NCI-H526 (cell line): ENCODE results near the gene SCAND1.
"Not testable (repeated sequence)": the region's sequence is repeated elsewhere in the genome, so short reads cannot be mapped to it uniquely, and the experiment has no call there.

Source experiments
- DNase-seq, 2 experiments: peaks; one replicate each; lab custom pipeline; 2025; lab: John Stamatoyannopoulos, UW

SCAND1 gene

DNA sequence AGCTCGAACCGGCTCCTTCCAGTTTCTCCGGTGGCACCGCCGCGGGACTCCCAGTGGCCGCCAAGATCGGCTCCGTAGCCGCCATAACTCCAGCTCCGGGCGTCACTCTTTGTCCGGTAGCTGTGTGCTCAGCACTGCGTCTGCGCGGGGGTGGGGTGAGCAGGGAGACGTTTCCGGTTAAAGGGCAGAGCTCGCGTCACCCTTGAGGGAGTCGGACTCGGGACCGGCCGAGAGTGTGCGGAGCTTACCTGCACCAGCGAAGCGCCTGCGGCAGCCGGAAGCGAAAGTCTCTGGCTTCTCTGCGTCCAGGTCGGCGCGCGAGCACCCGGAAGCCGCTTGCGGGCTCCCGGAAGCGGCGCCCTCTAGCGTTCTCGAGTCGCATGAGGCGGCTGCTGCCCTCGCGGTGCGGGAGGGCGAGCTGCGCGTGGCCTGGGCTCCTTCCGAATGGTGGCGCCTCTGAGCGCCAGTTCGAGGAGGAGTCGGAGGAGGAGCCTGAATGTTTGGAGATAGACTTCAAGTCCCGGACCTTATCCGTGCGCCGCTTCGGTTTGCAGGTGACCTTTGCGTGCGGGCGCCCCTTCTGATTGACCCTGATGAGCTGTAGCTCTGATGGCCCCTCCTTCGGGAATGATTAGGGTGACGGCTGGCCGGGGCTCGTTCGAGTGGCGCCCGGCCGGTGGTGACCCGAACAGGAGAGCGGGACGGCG is at the start of gene SCAND1:
SCAND1 (minus strand) TSS at position 303 of the 707 bp plus-strand sequence; CDS start at position 85, 218 bp downstream.
- peak; percentile 98 to 99 for DNase-seq

DNA sequence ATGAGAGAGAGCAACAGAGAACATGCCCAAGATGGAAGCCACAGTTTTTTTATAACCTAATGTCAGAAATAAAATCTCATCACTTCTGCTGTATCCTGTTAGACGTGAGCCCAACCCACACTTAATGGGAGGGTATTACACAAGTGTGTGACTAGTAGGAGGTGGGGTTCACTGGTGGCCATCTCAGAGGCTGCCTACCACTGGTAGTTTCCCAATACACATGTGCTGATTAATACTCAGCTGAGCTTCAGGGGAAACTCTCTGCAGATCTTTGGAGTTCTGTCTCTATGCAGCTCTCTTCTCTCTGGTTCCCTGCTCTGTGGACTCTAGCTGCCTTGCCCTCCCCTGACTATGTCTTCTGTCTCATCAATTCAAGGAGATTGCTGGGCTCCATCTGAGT is 49.7 kb upstream of the SCAND1 start:
- no peak for DNase-seq

- no peak for DNase-seq
Measured at GRCh38 chr20:36002855-36003254, 48.6 kb upstream of the SCAND1 start.

- not testable (repeated sequence) for DNase-seq
Measured at GRCh38 chr20:36001331-36001730, 47.0 kb upstream of the SCAND1 start.

DNA sequence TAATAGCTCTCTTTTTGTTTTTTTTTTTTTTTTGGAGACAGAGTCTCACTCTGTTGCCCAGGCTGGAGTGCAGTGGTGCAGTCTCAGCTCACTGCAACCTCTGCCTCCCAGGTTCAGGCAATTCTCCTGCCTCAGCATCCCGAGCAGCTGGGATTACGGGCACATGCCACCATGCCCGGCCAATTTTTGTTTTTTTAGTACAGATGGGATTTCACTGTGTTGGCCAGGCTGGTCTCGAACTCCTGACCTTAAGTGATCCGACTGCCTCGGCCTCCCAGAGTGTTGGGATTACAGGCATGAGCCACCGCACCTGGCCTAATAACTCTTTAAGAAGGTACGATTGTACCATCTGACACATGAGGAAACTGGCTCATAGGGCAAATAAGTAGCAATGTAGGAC is 42.2 kb upstream of the SCAND1 start:
- not testable (repeated sequence) for DNase-seq

- DNase-seq, result peak; percentile 91 to 98
Measured at GRCh38 chr20:35994994-35995453, 40.7 kb upstream of the SCAND1 start.

DNA sequence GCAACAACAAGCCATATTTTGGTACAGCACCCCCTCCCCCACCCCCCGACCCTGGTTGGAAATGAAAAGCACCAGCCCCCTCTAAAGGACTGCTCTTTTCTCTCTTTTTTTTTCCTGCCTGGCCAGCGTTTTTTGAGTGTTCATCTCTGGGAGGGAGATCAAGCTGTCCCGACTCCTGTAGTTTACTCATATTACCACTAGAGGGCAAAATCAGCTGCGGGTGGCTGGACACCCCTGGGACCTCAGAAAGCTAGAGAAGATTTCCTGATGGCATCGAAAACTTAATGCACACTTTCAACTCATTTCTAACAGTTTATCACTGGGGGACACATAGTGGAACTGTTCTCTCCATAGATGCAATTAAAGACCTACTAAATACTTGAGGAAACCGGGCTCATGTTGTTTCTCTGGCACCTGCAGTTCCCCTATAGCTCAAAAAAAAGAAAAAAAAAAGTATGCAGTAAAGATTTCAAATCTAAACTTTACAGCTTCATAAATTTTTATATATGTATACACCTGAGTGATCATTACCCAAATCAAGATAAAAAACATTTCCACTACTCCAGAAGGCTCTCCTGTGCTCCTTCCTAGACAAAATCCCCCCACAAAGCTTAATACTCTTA is 38.5 kb upstream of the SCAND1 start:
- peak; percentile 26 to 80 for DNase-seq

GRCh38 chr20:35991142-35991771 is 37.0 kb upstream of the SCAND1 start:
- DNase-seq, result peak in 1 of 2 experiments; percentile 51

DNA sequence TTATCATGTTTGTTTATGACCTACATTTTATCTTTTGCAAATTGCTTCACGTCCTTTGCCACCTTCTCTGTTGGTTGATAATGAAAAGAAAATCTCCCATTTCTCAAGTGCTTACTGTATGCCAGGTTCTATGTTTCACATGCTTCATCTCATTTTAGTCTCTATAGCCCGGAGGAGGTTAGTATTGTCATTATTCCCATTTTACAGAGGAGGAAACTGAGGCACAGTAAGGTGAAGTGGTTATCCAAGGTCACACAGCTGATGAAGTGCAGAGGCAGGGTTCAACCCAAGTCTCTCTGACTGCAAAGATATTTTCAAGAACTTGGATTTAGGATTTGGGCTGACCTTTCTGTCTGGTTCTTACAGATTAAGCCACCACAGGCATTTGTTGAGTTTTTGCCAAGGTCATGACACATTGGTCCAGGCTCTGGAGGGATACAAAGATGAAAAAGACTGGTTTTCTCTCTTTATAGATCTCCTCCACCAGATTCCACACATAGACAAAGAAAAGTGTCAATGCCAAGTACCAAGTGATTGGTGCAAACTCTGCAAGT is 34.7 kb upstream of the SCAND1 start:
- DNase-seq, result no peak

DNA sequence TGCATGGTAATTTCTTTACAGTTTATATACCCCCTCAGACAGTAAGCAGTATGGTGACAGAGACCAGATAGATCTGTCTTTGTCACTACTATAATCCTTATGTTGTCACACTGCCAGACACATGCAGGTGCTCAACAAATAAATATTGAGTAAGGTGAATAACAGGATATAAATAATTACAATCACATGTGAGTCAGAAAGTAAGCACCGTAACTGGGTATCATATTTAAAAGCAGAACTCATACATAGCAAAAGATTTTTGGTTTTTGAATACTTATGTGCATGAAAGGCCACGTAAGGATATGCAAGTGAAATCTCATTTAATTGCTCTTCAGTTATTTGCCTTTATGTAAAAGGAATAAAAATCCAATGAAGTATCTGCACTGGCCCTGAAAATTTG is 31.5 kb upstream of the SCAND1 start:
- DNase-seq, result no peak

- DNase-seq, result no peak
Measured at GRCh38 chr20:35984382-35984781, 30.1 kb upstream of the SCAND1 start.

DNA sequence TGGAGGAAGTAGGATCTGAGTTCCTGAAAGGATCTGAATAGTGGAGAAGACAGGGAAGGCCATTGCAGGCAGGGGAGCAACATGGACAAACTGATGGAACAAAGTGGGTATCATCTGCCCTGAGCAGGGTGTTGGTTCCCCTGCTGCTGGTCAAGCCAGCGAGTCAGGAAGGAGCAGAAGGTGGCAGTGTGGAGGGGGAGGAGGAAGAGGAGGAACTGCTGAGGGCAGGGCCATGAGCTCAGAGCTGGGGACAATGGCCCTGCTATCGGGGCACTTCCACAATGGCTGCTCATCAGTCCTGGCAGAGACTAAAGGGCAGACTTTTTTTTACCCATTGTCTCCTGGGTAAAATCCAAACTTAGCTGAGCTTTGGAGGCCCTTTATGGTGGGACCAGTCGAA is 27.7 kb upstream of the SCAND1 start:
- DNase-seq, result no peak

DNA sequence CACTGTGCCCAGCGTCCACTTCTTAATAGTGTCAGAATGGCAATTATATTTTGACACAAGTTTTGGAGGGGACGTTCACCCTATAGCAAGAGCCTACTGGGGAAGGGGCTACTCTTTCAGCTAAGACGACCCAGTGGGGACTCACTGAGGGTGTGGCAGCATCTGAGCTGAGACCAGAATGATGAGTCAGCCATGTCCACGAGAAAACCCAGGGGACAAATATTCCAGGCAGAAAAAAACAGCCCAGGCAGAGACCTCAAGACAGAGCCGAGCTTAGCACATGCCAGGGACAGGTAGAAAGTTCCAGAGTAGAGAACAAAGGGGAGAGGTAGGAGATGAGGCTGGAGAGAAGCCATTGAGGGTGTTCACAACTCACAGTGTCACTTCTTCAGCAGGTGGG is 25.2 kb upstream of the SCAND1 start:
- DNase-seq, result no peak

DNA sequence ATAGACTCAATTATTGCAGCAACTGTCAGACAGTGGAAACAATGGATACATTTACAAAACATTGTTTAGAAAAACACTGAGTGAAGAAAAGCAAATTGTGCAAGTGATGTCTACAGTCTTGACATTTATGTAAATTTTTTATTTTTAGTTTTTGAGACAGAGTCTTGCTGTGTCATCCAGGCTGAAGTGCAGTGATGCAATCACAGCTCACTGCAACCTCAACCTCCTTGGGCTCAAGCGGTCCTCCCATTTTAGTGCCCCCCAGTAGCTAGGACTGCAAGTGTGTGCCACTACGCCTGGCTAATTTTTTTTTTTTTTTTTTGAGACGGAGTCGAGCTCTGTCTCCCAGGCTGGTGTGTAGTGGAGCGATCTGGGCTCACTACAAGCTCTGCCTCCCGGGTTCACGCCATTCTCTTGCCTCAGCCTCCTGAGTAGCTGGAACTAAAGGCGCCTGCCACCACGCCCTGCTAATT is 23.8 kb upstream of the SCAND1 start:
- DNase-seq, result no peak

GRCh38 chr20:35975576-35976373 is 21.5 kb upstream of the SCAND1 start:
- no peak for DNase-seq

DNA sequence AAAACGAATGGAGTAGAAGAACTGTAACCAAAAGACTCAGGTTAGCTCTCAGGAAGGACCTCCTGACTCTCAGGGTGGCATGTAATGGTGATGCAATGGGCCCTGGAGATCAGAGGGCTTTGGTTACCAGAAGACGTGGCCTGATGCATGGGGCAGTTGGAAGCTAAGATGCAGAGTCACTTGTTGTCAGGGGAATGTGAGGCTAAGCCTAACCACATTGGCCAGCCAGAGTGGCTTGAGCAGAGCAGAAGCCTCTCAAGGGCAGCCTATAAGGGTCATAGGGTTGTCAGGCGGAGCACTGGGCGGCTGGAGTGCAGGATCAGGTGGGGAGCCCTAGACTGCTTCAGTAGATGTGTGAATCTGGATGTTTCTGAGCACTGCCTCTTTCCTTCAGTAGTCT is 20.0 kb upstream of the SCAND1 start:
- DNase-seq, result no peak

- peak; percentile 55 to 64 for DNase-seq
Measured at GRCh38 chr20:35972462-35972861, 18.2 kb upstream of the SCAND1 start.

DNA sequence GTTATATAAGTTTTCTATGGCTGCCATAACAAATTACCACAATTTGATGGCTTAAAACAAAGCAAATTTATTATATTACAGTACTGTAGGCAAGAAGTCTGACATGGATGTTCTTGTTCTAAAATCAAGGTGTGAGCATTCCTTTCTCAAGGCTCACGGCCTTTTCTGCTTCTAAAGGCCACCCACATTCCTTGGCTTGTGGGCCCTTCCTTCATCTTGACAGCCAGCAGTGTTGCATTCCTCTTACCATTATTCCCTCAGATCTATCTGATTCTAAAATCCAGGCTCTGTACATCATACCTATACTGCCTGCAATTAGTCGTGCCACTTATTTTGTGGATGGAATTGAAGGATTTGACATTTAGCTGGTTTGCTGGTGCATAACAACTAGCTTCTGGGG is 17.7 kb upstream of the SCAND1 start:
- no peak for DNase-seq

GRCh38 chr20:35968930-35969329 is 14.6 kb upstream of the SCAND1 start:
- no peak for DNase-seq

DNA sequence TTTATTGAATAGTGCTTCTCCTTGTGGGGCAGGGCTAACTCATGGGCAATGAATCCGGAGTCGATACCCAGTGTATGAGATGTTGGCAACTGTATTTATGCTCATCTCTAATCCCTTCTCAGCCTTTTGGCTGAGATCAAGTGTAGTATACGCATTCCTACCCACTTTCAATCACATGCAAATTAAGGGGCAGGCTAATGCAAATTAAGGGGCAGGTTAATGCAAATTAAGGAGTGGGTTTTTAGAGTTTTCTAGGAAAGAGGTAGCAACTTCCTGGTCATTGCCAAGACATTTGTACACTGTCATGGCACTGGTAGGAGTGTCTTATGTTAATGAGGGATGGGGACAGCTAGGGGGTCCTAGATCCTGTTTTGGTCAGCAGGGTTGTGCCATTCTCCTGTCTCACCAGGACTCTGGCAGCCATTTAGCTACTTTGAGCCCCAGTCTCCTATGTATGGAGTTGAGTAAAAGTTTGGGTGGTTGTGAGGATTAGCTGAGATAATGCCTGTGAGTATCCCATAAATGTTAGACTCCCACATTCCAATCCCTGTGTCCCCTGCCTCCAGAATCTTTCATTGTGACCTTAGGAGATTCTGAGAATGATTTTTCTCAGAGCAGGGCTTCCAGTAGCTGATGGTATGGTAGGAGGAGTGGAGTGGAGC is 13.8 kb upstream of the SCAND1 start, which contains the start of gene CNBD2:
CNBD2 (plus strand) TSS at position 612 of the 662 bp plus-strand sequence. CDS start 173 bp downstream, outside the sequence.
- peak; percentile 59 to 71 for DNase-seq

DNA sequence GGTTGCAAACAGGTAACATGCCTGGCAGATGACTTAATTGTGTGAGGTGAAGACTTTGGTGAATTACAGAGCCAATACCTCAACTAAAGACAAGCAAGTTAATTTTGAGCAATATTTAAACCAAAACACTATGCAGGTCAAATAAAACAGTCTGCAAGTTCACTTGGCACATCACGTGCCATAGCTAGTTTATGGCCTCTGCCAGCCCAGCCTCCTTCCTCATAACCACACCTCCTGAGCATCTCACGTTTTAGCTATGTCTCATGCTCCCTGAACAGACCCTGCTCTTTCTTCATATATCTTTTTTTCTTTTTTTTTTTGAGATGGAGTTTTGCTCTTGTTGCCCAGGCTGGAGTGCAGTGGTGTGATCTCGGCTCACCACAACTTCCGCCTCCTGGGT is 9.6 kb upstream of the SCAND1 start:
- no peak for DNase-seq
